Measurements from ENCODE around the gene NFASC.

NFASC gene

GRCh38 chr1:204883405-204883804 lies 12.7 kb downstream of the NFASC start:
- peak overlapping the region in 1 of 2 donors; percentile 9 for H3K27ac ChIP-seq

GRCh38 chr1:204885288-204885711 lies 14.6 kb downstream of the NFASC start:
- no peak for TF ChIP-seq CTCF (IDR thresholded peaks at IDR 0.05)
- DNase-seq (ENCODE audit: low spot score) = no peak
- H3K4me3 ChIP-seq = no peak overlapping the region

More at GRCh38 chr1:204883405-204883804, 12.7 kb downstream of the NFASC start:
- H3K4me3 ChIP-seq = no peak overlapping the region
- no peak for DNase-seq (ENCODE audit: low spot score)
- no peak for TF ChIP-seq CTCF (IDR thresholded peaks at IDR 0.05)

DNA sequence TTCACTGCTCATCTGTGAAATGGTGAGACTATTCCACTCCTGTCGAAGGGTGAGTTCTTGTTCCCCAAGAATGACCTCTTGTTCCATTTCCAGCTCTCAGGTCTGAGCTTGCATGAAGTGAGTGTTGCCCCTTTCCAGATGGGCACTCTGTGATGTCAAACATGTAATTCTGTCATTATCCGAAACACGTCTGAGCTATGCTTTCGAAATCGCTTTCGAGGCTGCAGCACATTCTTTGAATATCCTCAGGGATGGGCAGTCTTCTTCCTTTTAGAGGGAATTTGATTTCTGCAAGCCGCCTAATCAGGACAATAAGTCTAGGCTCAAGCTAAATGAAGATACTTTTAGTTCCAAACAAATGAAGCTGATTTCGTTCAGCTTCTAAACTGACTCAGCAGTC lies 15.1 kb downstream of the NFASC start:
- peak overlapping the region; percentile 57 to 72 for H3K27ac ChIP-seq
- no peak for DNase-seq (ENCODE audit: low spot score)
- no peak for TF ChIP-seq CTCF (IDR thresholded peaks at IDR 0.05)
- H3K4me3 ChIP-seq = peak overlapping the region; percentile 49

More at GRCh38 chr1:204885288-204885711, 14.6 kb downstream of the NFASC start:
- peak overlapping the region; percentile 57 to 72 for H3K27ac ChIP-seq

- Histone ChIP-seq H3K4me3 (no peak overlapping the region), H3K27ac (peak overlapping the region; percentile 55 to 77)
- TF ChIP-seq CTCF (IDR thresholded peaks at IDR 0.05) = no peak
- no peak for DNase-seq (ENCODE audit: low spot score)
These were observed 17.2 kb downstream of the NFASC start for GRCh38 chr1:204887846-204888245.

DNA sequence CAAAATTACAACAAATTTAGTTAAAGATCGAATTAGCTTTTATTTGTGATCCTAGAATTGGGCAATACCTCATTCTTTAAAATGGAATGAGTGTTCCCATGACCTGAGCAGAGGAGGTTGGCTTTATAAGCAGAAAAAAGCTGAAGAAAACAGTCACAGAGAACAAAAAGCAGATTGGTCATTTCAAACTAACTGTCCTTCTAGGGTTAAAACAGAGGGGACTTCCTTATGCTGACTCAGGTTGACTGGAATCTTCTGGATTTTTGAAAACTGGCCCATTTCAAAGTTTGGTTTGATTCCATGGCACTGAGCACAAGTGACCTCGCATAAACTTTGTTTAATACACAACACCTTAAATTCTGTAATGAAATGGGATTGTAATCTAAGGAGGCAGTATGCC lies 17.6 kb downstream of the NFASC start:
- H3K27ac ChIP-seq = peak overlapping the region; percentile 57 to 77
- DNase-seq (ENCODE audit: low spot score) = no peak
- H3K4me3 ChIP-seq = no peak overlapping the region
- no peak for TF ChIP-seq CTCF (IDR thresholded peaks at IDR 0.05)

DNA sequence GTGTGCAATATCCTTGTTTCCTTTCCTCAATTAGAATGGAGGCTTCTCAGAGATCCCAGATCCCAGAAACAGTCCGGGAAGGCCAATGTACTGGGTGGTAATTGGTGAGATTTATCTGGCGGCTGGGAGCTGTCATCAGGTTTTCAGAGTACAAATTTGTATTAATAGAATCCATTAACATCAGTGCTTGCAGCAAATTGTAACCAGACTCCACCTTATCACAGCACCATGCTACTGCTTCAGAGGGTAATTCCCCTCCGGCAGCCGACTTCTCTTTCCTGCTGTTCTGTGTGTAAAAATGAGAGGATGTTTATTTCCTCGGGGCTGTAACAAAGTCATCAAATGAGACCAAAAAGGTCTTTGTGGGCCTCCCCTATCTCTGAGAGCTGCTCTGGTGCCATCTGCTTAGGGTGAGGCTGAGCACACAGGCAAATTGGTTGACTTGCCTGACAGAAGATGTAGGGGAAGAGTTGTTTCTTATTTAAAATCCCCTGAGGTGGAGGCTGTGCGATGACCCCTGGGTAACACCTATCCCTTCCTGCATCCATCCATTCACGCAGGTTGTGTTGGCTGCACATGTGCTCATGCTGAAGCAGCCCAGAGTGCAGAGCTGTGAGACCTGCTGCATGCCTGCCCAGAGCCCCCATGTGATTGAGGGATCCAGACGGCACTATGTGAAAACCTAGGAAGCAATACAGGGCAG lies 19.2 kb downstream of the NFASC start:
- no peak for DNase-seq (ENCODE audit: low spot score)
- no peak overlapping the region for H3K4me3 ChIP-seq
- peak overlapping the region; percentile 57 to 77 for H3K27ac ChIP-seq
- no peak for TF ChIP-seq CTCF (IDR thresholded peaks at IDR 0.05)

GRCh38 chr1:204891860-204892259 lies 21.2 kb downstream of the NFASC start:
- no peak for TF ChIP-seq CTCF (IDR thresholded peaks at IDR 0.05)

More at GRCh38 chr1:204891860-204892259, 21.2 kb downstream of the NFASC start:
- Histone ChIP-seq H3K27ac (peak overlapping the region; percentile 21 to 42), H3K4me3 (no peak overlapping the region)
- DNase-seq (ENCODE audit: low spot score) = no peak

Data from coronary artery (tissue), 2 donors.